Measurements from ENCODE around the gene DRGX. TPM values are rescaled to one million over a fixed set of nuclear protein-coding genes. Genes with fewer than 3 reads are reported as not detected.

DRGX gene
- total and polyA plus RNA-seq, 2 donors = 0.05 to 0.30 TPM

DNA sequence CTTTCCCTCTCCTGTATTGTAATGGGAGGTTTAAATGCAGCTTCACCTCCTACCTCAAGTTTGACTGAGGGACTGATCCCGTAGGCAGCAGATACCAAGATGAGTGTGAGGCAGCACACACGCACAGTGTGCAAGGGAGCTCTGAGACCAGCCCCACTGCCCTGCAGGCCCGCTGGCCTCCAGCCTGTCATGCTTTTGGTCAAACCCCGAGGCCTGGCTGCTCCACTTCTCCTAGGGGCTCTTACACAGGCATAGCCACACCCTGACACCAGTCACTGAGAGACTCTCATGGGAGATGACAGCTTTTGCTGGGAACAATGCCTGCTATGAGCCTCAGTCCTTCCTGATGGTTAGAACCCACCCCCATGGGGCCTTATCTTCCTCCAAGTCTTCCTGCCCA lies 27.6 kb downstream of the DRGX start:
- DNase-seq (ENCODE audit: low read depth in 6 of 9, low spot score in 9 of 9) = no peak
- H3K4me3 ChIP-seq (ENCODE audit: low read length in 2 of 2) = no peak overlapping the region
- no peak overlapping the region for H3K27ac ChIP-seq (ENCODE audit: low read depth in 1 of 2, low read length in 1 of 2)
- H3K4me1 ChIP-seq (ENCODE audit: control insufficient read depth in 2 of 2, insufficient read depth in 2 of 2, low read length in 2 of 2) = no peaks in the 10 kb centered on the region
- H3K36me3 ChIP-seq (ENCODE audit: control insufficient read depth in 2 of 2, insufficient read depth in 2 of 2, low read length in 1 of 2) = no peaks in the 10 kb centered on the region
- peaks cover 0 to 8% of the 10 kb centered on the region in 2 donors for H3K27me3 ChIP-seq (ENCODE audit: control insufficient read depth in 2 of 2, insufficient read depth in 1 of 2, low read length in 1 of 2)
- 88% methylated on average over 4 of the region's 4 CpGs for WGBS
- peaks cover 0 to 6% of the 10 kb centered on the region in 2 donors for H3K9me3 ChIP-seq (ENCODE audit: control insufficient read depth in 2 of 2, insufficient read depth in 1 of 2, low read length in 1 of 2)

DNA sequence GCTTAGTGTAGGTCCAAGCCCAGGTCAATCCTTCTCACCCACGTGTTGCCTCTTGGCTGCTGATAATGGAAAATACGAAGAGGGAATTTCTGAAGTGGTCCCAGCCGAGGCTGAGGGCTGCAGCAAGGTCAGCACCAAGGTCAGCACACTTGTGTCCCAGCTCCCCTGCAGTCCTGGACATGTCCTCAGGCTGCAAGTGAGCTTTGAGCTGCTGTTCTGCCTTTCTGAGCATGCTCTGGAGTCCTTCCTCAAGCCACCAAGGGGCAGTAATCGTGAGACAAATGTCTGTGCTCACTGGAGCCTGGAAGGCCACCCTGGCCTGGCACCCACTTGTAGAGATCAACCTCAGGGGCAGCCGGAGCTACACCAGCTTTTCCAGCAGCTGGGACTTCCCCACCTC lies 28.3 kb downstream of the DRGX start:
- Histone ChIP-seq H3K9me3 (ENCODE audit: control insufficient read depth in 2 of 2, insufficient read depth in 1 of 2, low read length in 1 of 2) (peaks cover 0 to 6% of the 10 kb centered on the region in 2 donors), H3K27me3 (ENCODE audit: control insufficient read depth in 2 of 2, insufficient read depth in 1 of 2, low read length in 1 of 2) (peaks cover 0 to 8% of the 10 kb centered on the region in 2 donors), H3K4me3 (ENCODE audit: low read length in 2 of 2) (no peak overlapping the region), H3K36me3 (ENCODE audit: control insufficient read depth in 2 of 2, insufficient read depth in 2 of 2, low read length in 1 of 2) (no peaks in the 10 kb centered on the region), H3K27ac (ENCODE audit: low read depth in 1 of 2, low read length in 1 of 2) (no peak overlapping the region), H3K4me1 (ENCODE audit: control insufficient read depth in 2 of 2, insufficient read depth in 2 of 2, low read length in 2 of 2) (no peaks in the 10 kb centered on the region)
- DNase-seq (ENCODE audit: low read depth in 6 of 9, low spot score in 9 of 9) = no peak
- 84% methylated on average over 5 of the region's 5 CpGs for WGBS

GRCh38 chr10:49366460-49366859 lies 29.4 kb downstream of the DRGX start:
- Histone ChIP-seq H3K4me1 (ENCODE audit: control insufficient read depth in 2 of 2, insufficient read depth in 2 of 2, low read length in 2 of 2) (no peaks in the 10 kb centered on the region), H3K27ac (ENCODE audit: low read depth in 1 of 2, low read length in 1 of 2) (no peak overlapping the region), H3K4me3 (ENCODE audit: low read length in 2 of 2) (no peak overlapping the region), H3K36me3 (ENCODE audit: control insufficient read depth in 2 of 2, insufficient read depth in 2 of 2, low read length in 1 of 2) (no peaks in the 10 kb centered on the region), H3K9me3 (ENCODE audit: control insufficient read depth in 2 of 2, insufficient read depth in 1 of 2, low read length in 1 of 2) (peaks cover 0 to 6% of the 10 kb centered on the region in 2 donors), H3K27me3 (ENCODE audit: control insufficient read depth in 2 of 2, insufficient read depth in 1 of 2, low read length in 1 of 2) (peaks cover 0 to 8% of the 10 kb centered on the region in 2 donors)
- WGBS = 91% methylated on average over 4 of the region's 4 CpGs
- DNase-seq (ENCODE audit: low read depth in 6 of 9, low spot score in 9 of 9) = no peak

- Histone ChIP-seq H3K9me3 (ENCODE audit: control insufficient read depth in 2 of 2, insufficient read depth in 1 of 2, low read length in 1 of 2) (peaks cover 0 to 6% of the 10 kb centered on the region in 2 donors), H3K36me3 (ENCODE audit: control insufficient read depth in 2 of 2, insufficient read depth in 2 of 2, low read length in 1 of 2) (no peaks in the 10 kb centered on the region), H3K27me3 (ENCODE audit: control insufficient read depth in 2 of 2, insufficient read depth in 1 of 2, low read length in 1 of 2) (peaks cover 0 to 8% of the 10 kb centered on the region in 2 donors), H3K4me3 (ENCODE audit: low read length in 2 of 2) (no peak overlapping the region), H3K4me1 (ENCODE audit: control insufficient read depth in 2 of 2, insufficient read depth in 2 of 2, low read length in 2 of 2) (no peaks in the 10 kb centered on the region), H3K27ac (ENCODE audit: low read depth in 1 of 2, low read length in 1 of 2) (no peak overlapping the region)
- WGBS = 93% methylated on average over 23 of the region's 23 CpGs
- no peak for DNase-seq (ENCODE audit: low read depth in 6 of 9, low spot score in 9 of 9)
These were observed 30.0 kb downstream of the DRGX start for GRCh38 chr10:49365675-49366415.

GRCh38 chr10:49365275-49365674 lies 30.6 kb downstream of the DRGX start:
- no peak for DNase-seq (ENCODE audit: low read depth in 6 of 9, low spot score in 9 of 9)
- no peaks in the 10 kb centered on the region for H3K36me3 ChIP-seq (ENCODE audit: control insufficient read depth in 2 of 2, insufficient read depth in 2 of 2, low read length in 1 of 2)
- H3K27me3 ChIP-seq (ENCODE audit: control insufficient read depth in 2 of 2, insufficient read depth in 1 of 2, low read length in 1 of 2) = peaks cover 0 to 8% of the 10 kb centered on the region in 2 donors
- 92% methylated on average over 3 of the region's 3 CpGs for WGBS
- H3K4me1 ChIP-seq (ENCODE audit: control insufficient read depth in 2 of 2, insufficient read depth in 2 of 2, low read length in 2 of 2) = no peaks in the 10 kb centered on the region
- no peak overlapping the region for H3K4me3 ChIP-seq (ENCODE audit: low read length in 2 of 2)
- peaks cover 0 to 6% of the 10 kb centered on the region in 2 donors for H3K9me3 ChIP-seq (ENCODE audit: control insufficient read depth in 2 of 2, insufficient read depth in 1 of 2, low read length in 1 of 2)
- no peak overlapping the region for H3K27ac ChIP-seq (ENCODE audit: low read depth in 1 of 2, low read length in 1 of 2)

GRCh38 chr10:49364747-49365146 lies 31.1 kb downstream of the DRGX start:
- WGBS = 96% methylated on average over 8 of the region's 8 CpGs
- no peak for DNase-seq (ENCODE audit: low read depth in 6 of 9, low spot score in 9 of 9)
- H3K4me3 ChIP-seq (ENCODE audit: low read length in 2 of 2) = no peak overlapping the region

GRCh38 chr10:49364051-49364450 lies 31.8 kb downstream of the DRGX start:
- Histone ChIP-seq H3K9me3 (ENCODE audit: control insufficient read depth in 2 of 2, insufficient read depth in 1 of 2, low read length in 1 of 2) (peaks cover 0 to 6% of the 10 kb centered on the region in 2 donors), H3K27ac (ENCODE audit: low read depth in 1 of 2, low read length in 1 of 2) (no peak overlapping the region), H3K4me3 (ENCODE audit: low read length in 2 of 2) (no peak overlapping the region), H3K36me3 (ENCODE audit: control insufficient read depth in 2 of 2, insufficient read depth in 2 of 2, low read length in 1 of 2) (no peaks in the 10 kb centered on the region), H3K27me3 (ENCODE audit: control insufficient read depth in 2 of 2, insufficient read depth in 1 of 2, low read length in 1 of 2) (peaks cover 0 to 6% of the 10 kb centered on the region in 2 donors), H3K4me1 (ENCODE audit: control insufficient read depth in 2 of 2, insufficient read depth in 2 of 2, low read length in 2 of 2) (peaks cover 0 to 5% of the 10 kb centered on the region in 2 donors)
- no peak for DNase-seq (ENCODE audit: low read depth in 6 of 9, low spot score in 9 of 9)
- WGBS = 93% methylated on average over 5 of the region's 5 CpGs

More at GRCh38 chr10:49364747-49365146, 31.1 kb downstream of the DRGX start:
- H3K27ac ChIP-seq (ENCODE audit: low read depth in 1 of 2, low read length in 1 of 2) = no peak overlapping the region
- H3K4me1 ChIP-seq (ENCODE audit: control insufficient read depth in 2 of 2, insufficient read depth in 2 of 2, low read length in 2 of 2) = peaks cover 0 to 3% of the 10 kb centered on the region in 2 donors
- peaks cover 0 to 6% of the 10 kb centered on the region in 2 donors for H3K9me3 ChIP-seq (ENCODE audit: control insufficient read depth in 2 of 2, insufficient read depth in 1 of 2, low read length in 1 of 2)
- H3K36me3 ChIP-seq (ENCODE audit: control insufficient read depth in 2 of 2, insufficient read depth in 2 of 2, low read length in 1 of 2) = no peaks in the 10 kb centered on the region
- H3K27me3 ChIP-seq (ENCODE audit: control insufficient read depth in 2 of 2, insufficient read depth in 1 of 2, low read length in 1 of 2) = peaks cover 0 to 7% of the 10 kb centered on the region in 2 donors

DNA sequence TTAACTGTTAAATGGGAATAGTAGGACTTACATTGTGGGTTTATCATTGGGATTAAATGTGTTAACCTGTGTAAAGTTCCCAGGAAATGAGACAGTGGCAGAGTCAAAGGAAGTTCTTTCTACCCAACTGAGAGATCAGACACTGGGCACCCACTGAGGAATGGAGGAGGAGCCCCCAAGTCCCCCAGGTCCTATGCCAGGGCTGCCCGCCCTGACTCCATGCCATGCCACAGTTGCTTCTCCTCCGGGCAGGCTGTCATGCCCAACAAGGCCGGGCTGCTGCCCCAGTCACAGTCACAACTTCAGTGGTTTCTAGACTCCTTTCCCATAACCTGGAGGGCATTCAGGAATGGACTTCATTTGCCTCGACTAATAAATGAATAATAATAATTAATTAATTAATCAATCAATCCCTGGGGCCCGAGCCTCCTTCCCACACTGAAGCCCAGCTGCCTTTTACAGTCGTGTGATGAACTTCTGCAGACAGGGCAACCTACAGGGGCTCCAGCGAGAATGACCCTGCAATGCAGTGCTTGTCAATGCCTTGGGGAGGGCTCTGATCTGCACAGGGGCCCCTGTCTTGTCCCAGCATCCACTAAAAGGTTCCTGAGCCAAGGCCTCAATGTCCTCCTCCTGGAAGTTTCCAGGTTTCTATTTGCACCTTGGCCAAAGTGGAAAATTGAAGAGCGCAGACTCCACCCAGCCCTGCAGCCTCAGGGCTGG lies 32.4 kb downstream of the DRGX start:
- DNase-seq (ENCODE audit: low read depth in 6 of 9, low spot score in 9 of 9) = no peak
- H3K27me3 ChIP-seq (ENCODE audit: control insufficient read depth in 2 of 2, insufficient read depth in 1 of 2, low read length in 1 of 2) = peaks cover 0 to 6% of the 10 kb centered on the region in 2 donors

GRCh38 chr10:49362596-49363260 lies 33.2 kb downstream of the DRGX start:
- Histone ChIP-seq H3K27me3 (ENCODE audit: control insufficient read depth in 2 of 2, insufficient read depth in 1 of 2, low read length in 1 of 2) (peaks cover 0 to 4% of the 10 kb centered on the region in 2 donors), H3K9me3 (ENCODE audit: control insufficient read depth in 2 of 2, insufficient read depth in 1 of 2, low read length in 1 of 2) (peaks cover 0 to 6% of the 10 kb centered on the region in 2 donors), H3K27ac (ENCODE audit: low read depth in 1 of 2, low read length in 1 of 2) (no peak overlapping the region), H3K4me1 (ENCODE audit: control insufficient read depth in 2 of 2, insufficient read depth in 2 of 2, low read length in 2 of 2) (peaks cover 0 to 5% of the 10 kb centered on the region in 2 donors), H3K4me3 (ENCODE audit: low read length in 2 of 2) (no peak overlapping the region), H3K36me3 (ENCODE audit: control insufficient read depth in 2 of 2, insufficient read depth in 2 of 2, low read length in 1 of 2) (no peaks in the 10 kb centered on the region)
- WGBS = 92% methylated on average over 10 of the region's 10 CpGs
- peak in 1 of 9 donors; percentile 13 for DNase-seq (ENCODE audit: low read depth in 6 of 9, low spot score in 9 of 9)

More for the DNA sequence above, 32.4 kb downstream of the DRGX start:
- WGBS = 93% methylated on average over 8 of the region's 8 CpGs
- H3K9me3 ChIP-seq (ENCODE audit: control insufficient read depth in 2 of 2, insufficient read depth in 1 of 2, low read length in 1 of 2) = peaks cover 0 to 6% of the 10 kb centered on the region in 2 donors
- H3K27ac ChIP-seq (ENCODE audit: low read depth in 1 of 2, low read length in 1 of 2) = no peak overlapping the region
- H3K4me3 ChIP-seq (ENCODE audit: low read length in 2 of 2) = no peak overlapping the region
- H3K36me3 ChIP-seq (ENCODE audit: control insufficient read depth in 2 of 2, insufficient read depth in 2 of 2, low read length in 1 of 2) = no peaks in the 10 kb centered on the region
- H3K4me1 ChIP-seq (ENCODE audit: control insufficient read depth in 2 of 2, insufficient read depth in 2 of 2, low read length in 2 of 2) = peaks cover 0 to 5% of the 10 kb centered on the region in 2 donors
